Left lung (tissue), 10 donors: ENCODE data around the gene PRPSAP1. TPM values are rescaled to one million over a fixed set of nuclear protein-coding genes. Genes with fewer than 3 reads are reported as not detected.
A peak's percentile ranks its signal among the peaks of the same experiment; 100 is the strongest.

Experiments used
- ATAC-seq: fragments of 200-7000 bp; cut with Tn5 transposase; one replicate; pipeline ENCODE4 v1.9.1; 2020; ENCODE audit warnings: moderate library complexity
- DNase-seq, 4 donors: peaks; one replicate each; pipeline ENCODE4 v3.0.0-alpha.2; 2013 to 2020
- H3K27ac ChIP-seq, 2 donors: fragments of 200-600 bp; sonication (generic) in 1 of 2; one replicate each; pipeline versions ENCODE4 v1.5.0 to v1.8.0; 2020 to 2021
- H3K27me3 ChIP-seq, 2 donors: fragments of 200-600 bp; sonication (generic) in 1 of 2; one replicate each; pipeline versions ENCODE4 v1.5.0 to v1.8.0; 2020 to 2021
- H3K36me3 ChIP-seq, 2 donors: fragments of 200-600 bp; sonication (generic) in 1 of 2; one replicate each; pipeline versions ENCODE4 v1.5.0 to v1.8.0; 2020 to 2021
- H3K4me1 ChIP-seq, 2 donors: fragments of 200-600 bp; one replicate each; pipeline ENCODE4 v1.8.0; 2021
- H3K4me3 ChIP-seq, 2 donors: fragments of 200-600 bp; sonication (generic) in 1 of 2; one replicate each; pipeline versions ENCODE4 v1.5.0 to v1.8.0; 2020 to 2021; ENCODE audit warnings: mild to moderate bottlenecking in 1 of 2
- H3K9me3 ChIP-seq, 2 donors: fragments of 200-600 bp; sonication (generic) in 1 of 2; one replicate each; pipeline versions ENCODE4 v1.5.0 to v1.8.0; 2020 to 2021
- CTCF ChIP-seq, 2 donors: fragments of 200-600 bp; sonication (generic) in 1 of 2; IDR thresholded peaks; one replicate each; pipeline versions ENCODE4 v1.5.0 to v1.8.0; 2021; ENCODE audit warnings: antibody characterized with exemption in 2 of 2
- intact Hi-C, 2 donors: fragments of 100-400 bp; cut with DNase I; formaldehyde crosslinking; loops; one replicate each; pipeline versions ENCODE4 v1.11.2 to v1.14.2; 2022
- polyA plus RNA-seq, 6 donors: library from polyadenylated mRNA; unstranded; fragments of 120-200 nt; gene quantifications; one replicate each; pipeline ENCODE4 v1.2.1, GENCODE V29; 2013; ENCODE audit not compliant: insufficient read length in 6 of 6
- total RNA-seq, 2 donors: library from RNA; stranded (reverse); fragmentation: NEBNext Ultra II Directional; extraction: Animal tissue kit (Norgen Biotek cat#: 25700); gene quantifications; one replicate each; pipeline ENCODE4 v1.2.1, GENCODE V29; 2021
- donor health status: DM: no; HTN: yes; CAD: no.
- donor health status: DM: no; HTN: no; CAD: no.

Gene PRPSAP1
- total and polyA plus RNA-seq, 8 donors, result 51.2 to 95.4 (median 81.9) TPM

- Histone ChIP-seq H3K9me3 (no peaks in the 10 kb centered on the region), H3K27me3 (no peaks in the 10 kb centered on the region), H3K36me3 (no peaks in the 10 kb centered on the region), H3K4me1 (peaks cover 3 to 5% of the 10 kb centered on the region in 2 donors), H3K27ac (no peak overlapping the region), H3K4me3 (no peak overlapping the region)
- no peak for TF ChIP-seq CTCF (IDR thresholded peaks at IDR 0.05)
- ATAC-seq (no peak), DNase-seq (no peak)
- intact Hi-C loops, result no loop called here
These were observed 5.7 kb upstream of the PRPSAP1 start for GRCh38 chr17:76359375-76359774.

DNA sequence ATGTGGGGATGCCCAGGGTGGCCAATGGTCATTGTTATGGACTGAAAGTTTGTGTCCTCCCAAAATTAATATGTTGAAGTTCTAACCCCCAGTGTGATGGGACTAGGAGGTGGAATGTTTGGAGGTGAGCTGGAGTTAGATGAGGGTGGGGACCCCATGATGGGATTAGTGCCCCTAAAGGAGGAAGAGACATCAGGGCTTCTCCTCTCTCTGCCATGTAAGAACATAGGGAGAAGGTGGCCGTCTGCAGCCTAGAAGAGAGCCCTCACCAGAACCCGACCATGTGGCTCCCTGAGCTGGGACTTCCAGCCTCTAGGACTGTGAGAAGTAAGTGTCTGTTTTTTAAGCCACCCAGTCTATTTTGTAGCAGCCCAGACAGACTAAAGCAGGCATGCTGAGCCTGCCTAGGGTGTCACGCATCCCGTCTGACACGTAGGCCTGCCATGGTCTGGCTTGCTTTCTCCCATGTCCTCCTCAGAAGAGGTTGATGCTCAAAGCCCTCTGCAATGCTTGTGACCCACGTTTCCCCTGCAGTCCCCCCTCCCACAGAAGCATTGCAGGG lies 4.0 kb upstream of the PRPSAP1 start:
- DNase-seq (peak in 1 of 4 donors; percentile 6), ATAC-seq (no peak)
- H3K36me3 ChIP-seq, result no peaks in the 10 kb centered on the region
- intact Hi-C loops, result no loop called here
- no peak overlapping the region for H3K27ac ChIP-seq
- TF ChIP-seq CTCF (IDR thresholded peaks at IDR 0.05), result no peak
- no peaks in the 10 kb centered on the region for H3K9me3 ChIP-seq
- no peaks in the 10 kb centered on the region for H3K27me3 ChIP-seq
- peaks cover 3 to 12% of the 10 kb centered on the region in 2 donors for H3K4me1 ChIP-seq
- no peak overlapping the region for H3K4me3 ChIP-seq

GRCh38 chr17:76356803-76357456 lies 3.2 kb upstream of the PRPSAP1 start:
- DNase-seq, result peak in 1 of 4 donors; percentile 2
- ATAC-seq, result no peak
- no peaks in the 10 kb centered on the region for H3K9me3 ChIP-seq
- no peak for TF ChIP-seq CTCF (IDR thresholded peaks at IDR 0.05)
- H3K27ac ChIP-seq, result no peak overlapping the region
- no peaks in the 10 kb centered on the region for H3K27me3 ChIP-seq
- no peak overlapping the region for H3K4me3 ChIP-seq
- intact Hi-C loops, result no loop called here
- peaks cover 3 to 20% of the 10 kb centered on the region in 2 donors for H3K4me1 ChIP-seq
- H3K36me3 ChIP-seq, result no peaks in the 10 kb centered on the region

GRCh38 chr17:76354747-76355310 lies 1.1 kb upstream of the PRPSAP1 start:
- Histone ChIP-seq H3K36me3 (no peaks in the 10 kb centered on the region), H3K4me1 (peaks cover 3 to 25% of the 10 kb centered on the region in 2 donors), H3K27me3 (no peaks in the 10 kb centered on the region), H3K9me3 (no peaks in the 10 kb centered on the region), H3K4me3 (peak overlapping the region in 1 of 2 donors; percentile 97), H3K27ac (no peak overlapping the region)
- intact Hi-C loops, result no loop called here
- no peak for TF ChIP-seq CTCF (IDR thresholded peaks at IDR 0.05)
- DNase-seq (peak in 1 of 4 donors; percentile 27), ATAC-seq (no peak)

GRCh38 chr17:76354317-76354729 lies 607 bp upstream of the PRPSAP1 start:
- peaks cover 3 to 25% of the 10 kb centered on the region in 2 donors for H3K4me1 ChIP-seq
- no peak for TF ChIP-seq CTCF (IDR thresholded peaks at IDR 0.05)
- no peaks in the 10 kb centered on the region for H3K9me3 ChIP-seq
- no peaks in the 10 kb centered on the region for H3K36me3 ChIP-seq
- no peaks in the 10 kb centered on the region for H3K27me3 ChIP-seq
- peak overlapping the region; percentile 90 for H3K27ac ChIP-seq
- H3K4me3 ChIP-seq, result peak overlapping the region; percentile 97
- ATAC-seq, result no peak
- intact Hi-C loops, result no loop called here
- DNase-seq, result peak in 1 of 4 donors; percentile 61
